ENCODE data around the gene MAP3K7CL. TPM values are rescaled to one million over a fixed set of nuclear protein-coding genes. Genes with fewer than 3 reads are reported as not detected.

MAP3K7CL gene
- total RNA-seq, 1 donor from 2014 or later: 85.8 TPM

DNA sequence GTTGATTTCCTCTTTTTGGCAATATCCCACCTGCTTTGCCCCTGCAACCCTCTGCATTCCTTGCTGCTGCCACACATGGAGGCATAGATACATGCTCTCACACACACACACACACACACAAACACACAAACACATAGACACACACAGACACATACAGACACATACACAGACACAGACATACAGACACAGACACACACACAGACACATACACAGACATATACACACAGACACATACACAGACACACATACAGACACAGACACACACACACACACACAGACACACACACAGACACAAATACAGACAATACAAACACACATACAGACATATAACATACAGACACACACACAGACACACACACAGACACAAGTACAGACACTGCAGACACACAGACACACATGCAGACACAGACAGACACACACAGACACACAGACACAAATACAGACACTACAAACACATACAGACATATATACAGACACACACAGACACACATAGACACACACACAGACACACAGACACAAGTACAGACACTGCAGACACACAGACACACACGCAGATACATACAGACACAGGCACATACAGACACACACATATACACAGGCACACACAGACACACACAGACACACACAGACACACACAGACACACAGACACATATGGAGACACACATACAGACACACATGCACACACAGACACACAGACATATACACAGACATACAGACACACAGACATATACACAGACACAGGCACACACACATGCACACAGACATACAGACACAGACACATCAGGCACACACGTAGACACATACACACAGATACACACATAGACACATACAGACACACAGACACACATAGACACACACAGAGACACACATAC is 83.3 kb downstream of the MAP3K7CL start:
- intact Hi-C loops (cut with DNase I): no loop called here
- DNase-seq (ENCODE audit: low spot score): no peak

DNA sequence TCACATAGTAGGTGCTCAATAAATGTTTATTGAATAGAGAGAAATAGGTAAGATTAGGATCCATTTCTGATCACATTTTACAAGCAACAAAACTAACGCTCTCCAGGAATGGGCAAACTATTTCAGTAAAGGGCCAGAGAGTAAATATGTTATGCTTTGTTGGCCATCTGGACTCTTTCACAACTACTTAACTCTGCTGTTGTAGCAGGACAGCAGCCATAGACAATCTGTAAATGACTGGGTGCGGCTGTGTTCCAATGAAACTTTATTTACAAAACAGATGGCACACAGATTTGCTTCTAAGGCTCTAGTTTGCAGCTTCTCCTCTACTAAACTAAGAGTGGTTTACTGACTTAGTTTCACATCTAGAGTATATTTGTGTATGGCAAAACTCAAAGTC is 85.3 kb downstream of the MAP3K7CL start:
- intact Hi-C loops (cut with DNase I): no loop called here
- DNase-seq (ENCODE audit: low spot score): no peak

DNA sequence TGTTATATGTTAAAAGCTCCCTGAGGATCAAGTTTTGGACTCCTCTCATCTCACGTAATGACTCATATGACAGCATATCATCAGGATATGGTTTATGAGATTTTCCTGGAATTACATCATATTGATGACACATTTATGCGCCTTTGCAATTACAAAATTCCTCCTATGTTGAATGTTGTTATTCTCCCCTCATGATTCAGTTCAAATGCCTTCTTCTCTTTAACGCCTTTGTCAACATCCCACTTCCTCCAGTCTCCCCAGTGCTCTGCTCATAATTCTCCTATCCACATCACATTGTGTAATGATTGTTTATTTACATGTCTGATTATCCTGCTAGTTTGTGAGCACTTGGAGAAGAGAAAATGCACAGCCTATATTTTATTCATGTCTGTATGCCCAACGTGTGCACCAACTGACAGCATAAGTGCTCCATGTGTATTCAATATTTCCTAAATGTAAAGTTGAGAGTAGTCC is 87.4 kb downstream of the MAP3K7CL start:
- intact Hi-C loops (cut with DNase I): no loop called here
- DNase-seq (ENCODE audit: low spot score): no peak

DNA sequence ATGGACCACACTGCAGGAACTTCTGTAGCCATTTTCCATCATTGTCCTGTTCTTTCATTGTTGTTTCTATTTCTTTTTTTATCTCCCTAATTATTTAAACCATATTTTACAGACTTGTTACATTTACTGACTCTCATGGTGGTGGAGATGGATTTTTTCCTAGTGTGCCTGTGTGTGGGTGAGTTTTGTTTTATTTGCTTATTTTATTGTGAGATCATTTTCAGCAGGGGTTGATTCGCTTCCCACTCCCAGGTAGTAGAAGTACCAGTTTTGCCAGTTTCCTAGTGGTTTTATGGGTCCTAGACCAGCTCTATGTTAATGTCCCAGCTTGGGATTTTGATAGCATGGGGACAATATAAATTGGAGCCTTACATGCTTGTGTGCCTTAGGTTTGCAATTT is 88.3 kb downstream of the MAP3K7CL start:
- intact Hi-C loops (cut with DNase I): no loop called here
- DNase-seq (ENCODE audit: low spot score): no peak

DNA sequence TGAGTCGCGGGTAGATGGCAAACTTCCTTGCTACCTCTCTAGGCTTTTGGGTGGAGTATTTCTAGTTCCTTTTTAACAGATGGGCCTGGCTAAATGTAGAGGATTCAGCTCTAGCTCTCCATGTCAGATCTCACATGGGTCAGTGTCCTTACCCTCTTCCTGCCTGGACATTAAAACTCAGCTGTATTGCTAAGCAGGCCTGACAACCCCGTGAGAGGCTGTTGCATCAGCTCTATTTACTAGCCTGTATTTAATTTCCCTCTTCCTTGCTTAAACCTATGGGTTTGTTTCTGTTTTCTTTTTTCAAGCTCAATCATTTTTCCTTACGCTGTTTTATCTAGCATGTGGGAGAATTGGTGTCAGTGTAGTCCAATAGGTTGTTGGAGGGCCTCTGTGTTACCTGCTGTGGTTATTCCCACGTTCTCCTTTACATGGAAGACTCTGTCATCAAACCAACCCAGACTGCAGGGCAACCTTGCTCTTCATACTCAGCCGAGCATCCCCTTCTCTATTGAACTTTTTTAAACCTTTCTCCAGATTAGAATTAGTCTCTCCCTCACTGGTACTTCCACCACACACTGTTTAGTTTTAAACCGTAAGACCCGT is 88.8 kb downstream of the MAP3K7CL start:
- intact Hi-C loops (cut with DNase I): no loop called here
- DNase-seq (ENCODE audit: low spot score): no peak

DNA sequence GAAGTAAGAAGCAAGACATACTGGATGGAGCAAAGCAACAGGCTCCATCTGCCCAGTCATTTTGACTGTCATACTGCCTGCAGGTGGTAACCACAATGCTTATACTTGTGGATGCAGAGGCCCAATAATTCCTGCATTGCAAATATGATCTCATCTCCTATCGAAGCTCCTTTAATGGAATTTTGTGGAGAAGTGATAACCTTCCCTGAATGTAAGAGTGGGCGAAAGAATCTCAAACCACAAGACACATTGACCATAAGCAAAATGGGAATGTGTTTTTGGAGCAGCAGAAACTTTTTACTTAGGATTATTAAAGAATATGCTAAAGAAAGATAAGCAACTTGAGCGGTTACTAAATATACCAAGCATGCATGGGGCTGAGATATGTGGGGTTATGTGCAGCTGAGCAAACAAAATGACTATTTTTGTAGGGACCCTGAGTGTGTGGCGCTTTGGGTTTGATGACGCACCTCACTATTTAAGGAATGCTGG is 90.9 kb downstream of the MAP3K7CL start:
- no peak for DNase-seq (ENCODE audit: low spot score)
- intact Hi-C loops (cut with DNase I): no loop called here

DNA sequence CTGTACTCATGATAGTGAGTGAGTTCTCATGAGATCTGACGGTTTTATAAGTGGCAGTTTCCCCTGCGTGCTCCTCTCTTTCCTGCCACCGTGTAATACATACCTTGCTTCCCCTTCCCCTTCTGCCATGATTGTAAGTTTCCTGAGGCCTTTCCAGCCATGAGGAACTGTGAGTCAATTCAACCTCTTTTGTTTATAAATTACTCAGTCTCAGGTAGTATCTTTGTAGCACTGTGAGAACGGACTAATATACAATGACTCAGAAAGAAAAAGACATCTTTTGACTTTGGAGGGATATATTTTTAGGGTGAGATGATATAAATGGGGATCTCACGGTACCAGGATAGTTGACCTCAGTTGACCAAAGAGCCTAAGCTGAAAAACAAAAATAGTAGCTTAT is 93.6 kb downstream of the MAP3K7CL start:
- intact Hi-C loops (cut with DNase I): no loop called here
- DNase-seq (ENCODE audit: low spot score): no peak

Other genes starting within 250 kb of the MAP3K7CL start
- gene LTN1, start 137.8 kb upstream of the MAP3K7CL start, total RNA-seq: 18.6 TPM
- gene RWDD2B, start 111.3 kb upstream of the MAP3K7CL start, total RNA-seq: 10.3 TPM
- gene USP16, start 106.0 kb upstream of the MAP3K7CL start, total RNA-seq: 37.8 TPM
- gene CCT8, start 57.0 kb upstream of the MAP3K7CL start, total RNA-seq: 116 TPM
- gene BACH1, start 168.3 kb downstream of the MAP3K7CL start, total RNA-seq: 51.3 TPM